Loucy (cell line): ENCODE data around the gene PIK3CA.
"Not testable (repeated sequence)": the region's sequence is repeated elsewhere in the genome, so short reads cannot be mapped to it uniquely, and the experiment has no call there.

ENCODE experiments used
- EZH2phosphoT487 ChIP-seq: fragments of 200-600 bp; IDR thresholded peaks from 2 replicates; pipeline ENCODE4 v1.6.1; 2018; ENCODE audit warnings: antibody characterized with exemption, mild to moderate bottlenecking, moderate library complexity, borderline replicate concordance
- TF ChIP-seq, protein P1 (sequence below): fragments of 200-600 bp; sonication (generic); conservative IDR thresholded peaks from 2 replicates; pipeline ENCODE4 v1.5.1; 2014; ENCODE audit warnings: mild to moderate bottlenecking, antibody characterized with exemption, low read length

DNA sequence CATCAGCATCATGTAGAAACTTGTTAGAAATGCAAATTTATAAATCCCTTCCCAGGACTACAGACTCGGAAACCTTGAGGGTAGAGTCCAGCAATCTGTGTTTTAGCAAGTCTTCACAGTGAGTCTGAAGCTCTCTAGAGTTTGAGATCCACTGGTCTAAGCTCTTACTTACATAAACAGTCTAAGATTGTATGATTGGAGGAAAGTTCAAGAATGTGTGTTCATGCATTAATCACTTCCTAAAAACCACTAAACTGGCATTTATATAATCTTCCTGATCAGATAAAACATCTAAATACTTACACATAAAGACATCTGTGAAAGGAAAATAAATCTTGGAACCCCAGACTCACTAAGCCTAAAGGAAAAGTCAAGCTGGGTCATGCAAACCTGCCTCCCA, 32.7 kb upstream of the PIK3CA start:
- TF ChIP-seq, protein P1, sequence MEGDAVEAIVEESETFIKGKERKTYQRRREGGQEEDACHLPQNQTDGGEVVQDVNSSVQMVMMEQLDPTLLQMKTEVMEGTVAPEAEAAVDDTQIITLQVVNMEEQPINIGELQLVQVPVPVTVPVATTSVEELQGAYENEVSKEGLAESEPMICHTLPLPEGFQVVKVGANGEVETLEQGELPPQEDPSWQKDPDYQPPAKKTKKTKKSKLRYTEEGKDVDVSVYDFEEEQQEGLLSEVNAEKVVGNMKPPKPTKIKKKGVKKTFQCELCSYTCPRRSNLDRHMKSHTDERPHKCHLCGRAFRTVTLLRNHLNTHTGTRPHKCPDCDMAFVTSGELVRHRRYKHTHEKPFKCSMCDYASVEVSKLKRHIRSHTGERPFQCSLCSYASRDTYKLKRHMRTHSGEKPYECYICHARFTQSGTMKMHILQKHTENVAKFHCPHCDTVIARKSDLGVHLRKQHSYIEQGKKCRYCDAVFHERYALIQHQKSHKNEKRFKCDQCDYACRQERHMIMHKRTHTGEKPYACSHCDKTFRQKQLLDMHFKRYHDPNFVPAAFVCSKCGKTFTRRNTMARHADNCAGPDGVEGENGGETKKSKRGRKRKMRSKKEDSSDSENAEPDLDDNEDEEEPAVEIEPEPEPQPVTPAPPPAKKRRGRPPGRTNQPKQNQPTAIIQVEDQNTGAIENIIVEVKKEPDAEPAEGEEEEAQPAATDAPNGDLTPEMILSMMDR: not testable (repeated sequence)
- TF ChIP-seq EZH2phosphoT487: not testable (repeated sequence)
